HFF-Myc (cell line): ENCODE data around the gene SPATS2L.

Experiments
- DNase-seq: peaks from one replicate; pipeline ENCODE4 v3.0.0-alpha.2; 2011; ENCODE audit warnings: low read depth; ENCODE audit errors: extremely low read depth
- H3K4me3 ChIP-seq: replicated peaks from 2 replicates; pipeline ENCODE4 v1.5.1; 2011; ENCODE audit warnings: low read depth, mild to moderate bottlenecking, control low read depth, low read length
- TF ChIP-seq, protein P1 (sequence below): IDR thresholded peaks from 2 replicates; pipeline ENCODE4 v1.5.1; 2012; ENCODE audit warnings: mild to moderate bottlenecking, low read depth, low read length, control low read depth; ENCODE audit errors: missing control alignments

SPATS2L gene

DNA sequence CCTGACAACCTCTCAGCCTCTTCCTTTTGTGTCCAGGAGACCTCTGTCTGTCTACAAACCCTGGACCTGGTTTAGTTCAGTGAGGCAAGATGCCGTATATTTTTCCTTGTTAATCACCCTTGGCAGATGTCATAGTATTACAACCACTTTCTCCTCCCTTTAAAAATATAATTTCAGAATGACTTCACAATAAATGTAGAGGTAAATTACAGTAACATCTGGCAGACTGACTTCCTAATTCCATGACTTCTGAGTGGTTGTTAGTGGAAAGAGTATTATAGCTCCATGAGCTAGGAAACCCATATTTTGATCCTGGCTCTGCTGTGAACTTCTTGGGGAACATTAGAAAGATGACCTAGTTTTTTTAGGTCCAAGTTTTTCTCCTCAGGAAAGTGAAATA, 39.5 kb downstream of the SPATS2L start:
- no peak overlapping the region for H3K4me3 ChIP-seq
- DNase-seq = no peak
- TF ChIP-seq, protein P1, sequence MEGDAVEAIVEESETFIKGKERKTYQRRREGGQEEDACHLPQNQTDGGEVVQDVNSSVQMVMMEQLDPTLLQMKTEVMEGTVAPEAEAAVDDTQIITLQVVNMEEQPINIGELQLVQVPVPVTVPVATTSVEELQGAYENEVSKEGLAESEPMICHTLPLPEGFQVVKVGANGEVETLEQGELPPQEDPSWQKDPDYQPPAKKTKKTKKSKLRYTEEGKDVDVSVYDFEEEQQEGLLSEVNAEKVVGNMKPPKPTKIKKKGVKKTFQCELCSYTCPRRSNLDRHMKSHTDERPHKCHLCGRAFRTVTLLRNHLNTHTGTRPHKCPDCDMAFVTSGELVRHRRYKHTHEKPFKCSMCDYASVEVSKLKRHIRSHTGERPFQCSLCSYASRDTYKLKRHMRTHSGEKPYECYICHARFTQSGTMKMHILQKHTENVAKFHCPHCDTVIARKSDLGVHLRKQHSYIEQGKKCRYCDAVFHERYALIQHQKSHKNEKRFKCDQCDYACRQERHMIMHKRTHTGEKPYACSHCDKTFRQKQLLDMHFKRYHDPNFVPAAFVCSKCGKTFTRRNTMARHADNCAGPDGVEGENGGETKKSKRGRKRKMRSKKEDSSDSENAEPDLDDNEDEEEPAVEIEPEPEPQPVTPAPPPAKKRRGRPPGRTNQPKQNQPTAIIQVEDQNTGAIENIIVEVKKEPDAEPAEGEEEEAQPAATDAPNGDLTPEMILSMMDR = no peak

- H3K4me3 ChIP-seq = no peak overlapping the region
- no peak for DNase-seq
- TF ChIP-seq, protein P1 = no peak
Measured at GRCh38 chr2:200347301-200347700, 40.8 kb downstream of the SPATS2L start.

DNA sequence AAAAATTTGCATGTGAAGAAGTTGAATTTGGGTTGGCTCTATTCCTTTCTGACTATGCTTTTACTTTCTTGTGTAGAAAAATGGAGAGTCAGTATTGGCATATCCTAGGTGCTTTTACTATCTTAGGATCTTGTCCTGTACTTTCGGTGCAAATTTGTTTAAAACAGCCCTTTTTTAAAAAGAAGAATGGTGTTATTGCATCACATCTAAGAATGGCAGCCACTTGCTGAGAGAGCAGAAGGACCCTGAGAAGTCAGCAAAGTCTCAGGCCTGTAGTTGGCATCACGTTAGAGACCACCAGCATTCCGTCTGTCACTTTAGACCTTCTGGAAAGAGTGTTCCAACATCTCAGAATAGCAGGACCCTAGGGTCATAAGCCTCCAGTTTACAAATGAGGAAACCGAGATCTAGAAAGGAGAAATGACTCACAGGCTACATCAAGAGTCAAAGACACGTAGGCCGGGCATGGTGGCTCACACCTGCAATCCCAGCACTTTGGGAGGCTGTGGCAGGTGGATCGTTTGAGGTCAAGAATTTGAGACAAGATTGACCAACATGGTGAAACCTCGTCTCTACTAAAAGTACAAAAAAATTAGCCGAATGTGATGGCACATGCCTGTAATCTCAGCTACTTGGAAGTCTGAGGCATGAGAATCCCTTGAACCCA, 42.5 kb downstream of the SPATS2L start:
- TF ChIP-seq, protein P1 = no peak
- no peak for DNase-seq
- H3K4me3 ChIP-seq = no peak overlapping the region

GRCh38 chr2:200349868-200350267, 43.4 kb downstream of the SPATS2L start:
- TF ChIP-seq, protein P1 = no peak
- H3K4me3 ChIP-seq = no peak overlapping the region
- no peak for DNase-seq

GRCh38 chr2:200350850-200351285, 44.4 kb downstream of the SPATS2L start:
- no peak for DNase-seq
- no peak overlapping the region for H3K4me3 ChIP-seq
- TF ChIP-seq, protein P1 = no peak

- TF ChIP-seq, protein P1 = no peak
- H3K4me3 ChIP-seq = no peak overlapping the region
- DNase-seq = no peak
Measured at GRCh38 chr2:200351815-200352214, 45.3 kb downstream of the SPATS2L start.

DNA sequence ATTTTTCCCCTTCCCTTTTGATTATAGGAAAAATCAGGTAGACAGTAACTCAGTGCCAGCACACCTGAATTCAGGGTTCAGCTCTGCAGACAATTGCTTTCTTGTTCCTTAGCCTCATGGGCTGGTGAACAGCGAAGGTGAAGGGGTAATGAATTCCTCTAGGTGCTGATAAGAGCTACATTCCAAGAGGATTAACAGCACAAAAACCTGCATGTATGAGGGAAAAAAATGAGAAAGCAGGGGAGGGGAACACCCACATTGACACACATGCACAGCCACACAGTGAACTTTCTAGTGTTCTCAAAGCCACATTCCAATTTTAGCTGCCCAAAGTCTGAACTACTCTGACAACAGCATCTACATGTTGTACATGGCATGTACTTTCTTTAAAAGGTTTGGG, 46.1 kb downstream of the SPATS2L start:
- H3K4me3 ChIP-seq = no peak overlapping the region
- no peak for DNase-seq
- TF ChIP-seq, protein P1 = no peak
